Peyer's patch (tissue), 4 donors: ENCODE measurements around the gene MTF1.

Experiments used
- CTCF ChIP-seq, 6 experiments: fragments of 450-650 bp in 4 of 6; fragments of 200-600 bp in 2 of 6; sonication (generic) in 1 of 6; IDR thresholded peaks; one replicate each; pipeline ENCODE4 v1.5.1; 2017 to 2019; ENCODE audit warnings: antibody characterized with exemption in 6 of 6, mild to moderate bottlenecking in 3 of 6, moderate library complexity in 1 of 6
- POLR2A ChIP-seq, 2 donors: fragments of 450-650 bp; IDR thresholded peaks; one replicate each; pipeline ENCODE4 v1.5.1; 2017; ENCODE audit warnings: antibody characterized with exemption in 2 of 2, mild to moderate bottlenecking in 2 of 2, moderate library complexity in 2 of 2

- no peak for TF ChIP-seq POLR2A (IDR thresholded peaks at IDR 0.05)
- TF ChIP-seq CTCF (IDR thresholded peaks at IDR 0.05): no peak
Measured at GRCh38 chr1:37841652-37842051, 17.7 kb downstream of the MTF1 start.
